WTC11 (cell line): Measurements from ENCODE around the gene GABRA4.

Experiments
- ATF3 ChIP-seq: sonication (generic); formaldehyde crosslinking; conservative IDR thresholded peaks from 2 replicates; pipeline ENCODE4 v1.8.1; 2022; ENCODE audit warnings: mild to moderate bottlenecking, missing genetic modification reagents
- IRF1 ChIP-seq: sonication (generic); formaldehyde crosslinking; IDR thresholded peaks from 2 replicates; pipeline ENCODE4 v1.8.0; 2023; ENCODE audit warnings: missing genetic modification reagents
- NR2C2 ChIP-seq: sonication (generic); formaldehyde crosslinking; IDR thresholded peaks from 2 replicates; pipeline ENCODE4 v1.8.0; 2022; ENCODE audit warnings: mild to moderate bottlenecking, missing genetic modification reagents
- NR3C1 ChIP-seq: sonication (generic); formaldehyde crosslinking; conservative IDR thresholded peaks from 2 replicates; pipeline ENCODE4 v1.8.1; 2023; ENCODE audit warnings: low read depth, mild to moderate bottlenecking, missing genetic modification reagents
- SMAD3 ChIP-seq: sonication (generic); formaldehyde crosslinking; IDR thresholded peaks from 2 replicates; pipeline ENCODE4 v1.8.0; 2022; ENCODE audit warnings: missing genetic modification reagents, mild to moderate bottlenecking, borderline replicate concordance
- ZNF512 ChIP-seq: sonication (generic); formaldehyde crosslinking; IDR thresholded peaks from 2 replicates; pipeline ENCODE4 v1.8.1; 2022; ENCODE audit warnings: missing genetic modification reagents, borderline replicate concordance
- TF ChIP-seq, protein P1 (sequence below): fragments of 200-600 bp; IDR thresholded peaks from 2 replicates; pipeline ENCODE4 v1.8.0; 2022; ENCODE audit warnings: antibody characterized with exemption
- TF ChIP-seq, protein P2 (sequence below): sonication (generic); formaldehyde crosslinking; IDR thresholded peaks from 2 replicates; pipeline ENCODE4 v1.8.0; 2022; ENCODE audit warnings: mild to moderate bottlenecking, missing genetic modification reagents
- TF ChIP-seq, protein P3 (sequence below): sonication (generic); formaldehyde crosslinking; IDR thresholded peaks from 2 replicates; pipeline ENCODE4 v1.8.1; 2023; ENCODE audit warnings: mild to moderate bottlenecking, missing genetic modification reagents
- TF ChIP-seq, protein P4 (sequence below): sonication (generic); formaldehyde crosslinking; IDR thresholded peaks from 2 replicates; pipeline ENCODE4 v1.8.1; 2023; ENCODE audit warnings: mild to moderate bottlenecking, moderate library complexity, missing genetic modification reagents

DNA sequence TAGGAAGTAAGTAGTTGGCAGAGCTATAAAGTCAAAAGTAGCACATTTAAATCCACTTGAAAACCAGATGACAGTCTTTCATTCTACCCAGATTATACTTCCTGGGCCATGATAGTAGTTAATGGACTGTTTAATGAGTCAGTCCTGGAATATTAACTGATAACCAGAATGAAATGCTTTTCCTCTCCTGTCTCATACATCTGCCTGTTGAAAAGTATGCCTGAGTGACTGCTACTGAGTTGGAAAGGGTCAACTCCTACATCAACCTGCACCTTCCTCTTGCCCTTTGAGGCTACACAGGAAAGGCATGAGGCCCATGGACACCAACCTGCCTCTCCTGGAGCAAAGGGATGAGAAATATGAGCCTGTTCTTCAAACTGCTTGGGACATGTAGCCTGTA lies 48.3 kb downstream of the GABRA4 start:
- TF ChIP-seq, protein P1, sequence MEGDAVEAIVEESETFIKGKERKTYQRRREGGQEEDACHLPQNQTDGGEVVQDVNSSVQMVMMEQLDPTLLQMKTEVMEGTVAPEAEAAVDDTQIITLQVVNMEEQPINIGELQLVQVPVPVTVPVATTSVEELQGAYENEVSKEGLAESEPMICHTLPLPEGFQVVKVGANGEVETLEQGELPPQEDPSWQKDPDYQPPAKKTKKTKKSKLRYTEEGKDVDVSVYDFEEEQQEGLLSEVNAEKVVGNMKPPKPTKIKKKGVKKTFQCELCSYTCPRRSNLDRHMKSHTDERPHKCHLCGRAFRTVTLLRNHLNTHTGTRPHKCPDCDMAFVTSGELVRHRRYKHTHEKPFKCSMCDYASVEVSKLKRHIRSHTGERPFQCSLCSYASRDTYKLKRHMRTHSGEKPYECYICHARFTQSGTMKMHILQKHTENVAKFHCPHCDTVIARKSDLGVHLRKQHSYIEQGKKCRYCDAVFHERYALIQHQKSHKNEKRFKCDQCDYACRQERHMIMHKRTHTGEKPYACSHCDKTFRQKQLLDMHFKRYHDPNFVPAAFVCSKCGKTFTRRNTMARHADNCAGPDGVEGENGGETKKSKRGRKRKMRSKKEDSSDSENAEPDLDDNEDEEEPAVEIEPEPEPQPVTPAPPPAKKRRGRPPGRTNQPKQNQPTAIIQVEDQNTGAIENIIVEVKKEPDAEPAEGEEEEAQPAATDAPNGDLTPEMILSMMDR: no peak
- TF ChIP-seq ZNF512 (CRISPR knock-in tag) (no peak), IRF1 (CRISPR knock-in tag) (no peak), ATF3 (CRISPR knock-in tag) (no peak), SMAD3 (CRISPR knock-in tag) (no peak), NR3C1 (CRISPR knock-in tag) (no peak), NR2C2 (CRISPR knock-in tag) (no peak)
- TF ChIP-seq, protein P2, sequence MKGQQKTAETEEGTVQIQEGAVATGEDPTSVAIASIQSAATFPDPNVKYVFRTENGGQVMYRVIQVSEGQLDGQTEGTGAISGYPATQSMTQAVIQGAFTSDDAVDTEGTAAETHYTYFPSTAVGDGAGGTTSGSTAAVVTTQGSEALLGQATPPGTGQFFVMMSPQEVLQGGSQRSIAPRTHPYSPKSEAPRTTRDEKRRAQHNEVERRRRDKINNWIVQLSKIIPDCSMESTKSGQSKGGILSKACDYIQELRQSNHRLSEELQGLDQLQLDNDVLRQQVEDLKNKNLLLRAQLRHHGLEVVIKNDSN (CRISPR knock-in tag): no peak
- TF ChIP-seq, protein P3, sequence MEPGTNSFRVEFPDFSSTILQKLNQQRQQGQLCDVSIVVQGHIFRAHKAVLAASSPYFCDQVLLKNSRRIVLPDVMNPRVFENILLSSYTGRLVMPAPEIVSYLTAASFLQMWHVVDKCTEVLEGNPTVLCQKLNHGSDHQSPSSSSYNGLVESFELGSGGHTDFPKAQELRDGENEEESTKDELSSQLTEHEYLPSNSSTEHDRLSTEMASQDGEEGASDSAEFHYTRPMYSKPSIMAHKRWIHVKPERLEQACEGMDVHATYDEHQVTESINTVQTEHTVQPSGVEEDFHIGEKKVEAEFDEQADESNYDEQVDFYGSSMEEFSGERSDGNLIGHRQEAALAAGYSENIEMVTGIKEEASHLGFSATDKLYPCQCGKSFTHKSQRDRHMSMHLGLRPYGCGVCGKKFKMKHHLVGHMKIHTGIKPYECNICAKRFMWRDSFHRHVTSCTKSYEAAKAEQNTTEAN (CRISPR knock-in tag): no peak
- TF ChIP-seq, protein P4, sequence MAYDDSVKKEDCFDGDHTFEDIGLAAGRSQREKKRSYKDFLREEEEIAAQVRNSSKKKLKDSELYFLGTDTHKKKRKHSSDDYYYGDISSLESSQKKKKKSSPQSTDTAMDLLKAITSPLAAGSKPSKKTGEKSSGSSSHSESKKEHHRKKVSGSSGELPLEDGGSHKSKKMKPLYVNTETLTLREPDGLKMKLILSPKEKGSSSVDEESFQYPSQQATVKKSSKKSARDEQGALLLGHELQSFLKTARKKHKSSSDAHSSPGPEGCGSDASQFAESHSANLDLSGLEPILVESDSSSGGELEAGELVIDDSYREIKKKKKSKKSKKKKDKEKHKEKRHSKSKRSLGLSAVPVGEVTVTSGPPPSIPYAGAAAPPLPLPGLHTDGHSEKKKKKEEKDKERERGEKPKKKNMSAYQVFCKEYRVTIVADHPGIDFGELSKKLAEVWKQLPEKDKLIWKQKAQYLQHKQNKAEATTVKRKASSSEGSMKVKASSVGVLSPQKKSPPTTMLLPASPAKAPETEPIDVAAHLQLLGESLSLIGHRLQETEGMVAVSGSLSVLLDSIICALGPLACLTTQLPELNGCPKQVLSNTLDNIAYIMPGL (CRISPR knock-in tag): no peak
